HCT116 (cell line): ENCODE measurements around the gene GSPT1.

Experiments used
- ELF1 ChIP-seq: IDR thresholded peaks from 2 replicates; pipeline ENCODE4 v1.6.1; 2012; ENCODE audit warnings: low read depth, borderline replicate concordance
- EZH2 ChIP-seq: fragments of 200-600 bp; sonication (generic); IDR thresholded peaks from 2 replicates; pipeline ENCODE4 v1.6.1; 2017; ENCODE audit warnings: antibody characterized with exemption, mixed run types
- EZH2phosphoT487 ChIP-seq: fragments of 200-600 bp; IDR thresholded peaks from 2 replicates; pipeline ENCODE4 v1.6.1; 2018; ENCODE audit warnings: antibody characterized with exemption, borderline replicate concordance
- JUND ChIP-seq: IDR thresholded peaks from 2 replicates; pipeline ENCODE4 v1.6.1; 2012
- POLR2A ChIP-seq: IDR thresholded peaks from 2 replicates; pipeline ENCODE4 v1.7.0; 2011; ENCODE audit warnings: borderline replicate concordance; ENCODE audit not compliant: insufficient read depth, insufficient read length; ENCODE audit errors: extremely low read depth
- RAD21 ChIP-seq: IDR thresholded peaks from 2 replicates; pipeline ENCODE4 v1.6.1; 2012; ENCODE audit warnings: low read depth, mild to moderate bottlenecking
- TCF7L2 ChIP-seq: IDR thresholded peaks from 2 replicates; pipeline ENCODE4 v1.7.0; 2011; ENCODE audit warnings: borderline replicate concordance, inconsistent platforms; ENCODE audit not compliant: insufficient read depth, insufficient read length; ENCODE audit errors: extremely low read depth
- ZNF274 ChIP-seq: fragments of 200-500 bp; sonication (Bioruptor generic); IDR thresholded peaks from 2 replicates; pipeline ENCODE4 v1.6.1; 2014; ENCODE audit warnings: mild to moderate bottlenecking, low read depth, low read length, inconsistent platforms
- TF ChIP-seq, protein P1 (sequence below), 3 experiments: fragments of 200-600 bp in 1 of 3; sonication (generic) in 1 of 3; IDR thresholded peaks in 2 of 3; conservative IDR thresholded peaks in 1 of 3; 2 replicates each; pipeline ENCODE4 v1.5.1; 2012 to 2017; ENCODE audit warnings: low read depth in 2 of 3, low read length in 2 of 3, antibody characterized with exemption in 1 of 3, borderline replicate concordance in 1 of 3, control low read depth in 1 of 3, mild to moderate bottlenecking in 1 of 3, mixed read lengths in 1 of 3, mixed run types in 1 of 3, moderate library complexity in 1 of 3; ENCODE audit not compliant: insufficient read depth in 1 of 3
- TF ChIP-seq, protein P2 (sequence below): IDR thresholded peaks from 2 replicates; pipeline ENCODE4 v1.6.1; 2012; ENCODE audit warnings: low read depth
- TF ChIP-seq, protein P3 (sequence below): IDR thresholded peaks from 2 replicates; pipeline ENCODE4 v1.6.1; 2012

- TF ChIP-seq EZH2: no peak
- TF ChIP-seq, protein P1, sequence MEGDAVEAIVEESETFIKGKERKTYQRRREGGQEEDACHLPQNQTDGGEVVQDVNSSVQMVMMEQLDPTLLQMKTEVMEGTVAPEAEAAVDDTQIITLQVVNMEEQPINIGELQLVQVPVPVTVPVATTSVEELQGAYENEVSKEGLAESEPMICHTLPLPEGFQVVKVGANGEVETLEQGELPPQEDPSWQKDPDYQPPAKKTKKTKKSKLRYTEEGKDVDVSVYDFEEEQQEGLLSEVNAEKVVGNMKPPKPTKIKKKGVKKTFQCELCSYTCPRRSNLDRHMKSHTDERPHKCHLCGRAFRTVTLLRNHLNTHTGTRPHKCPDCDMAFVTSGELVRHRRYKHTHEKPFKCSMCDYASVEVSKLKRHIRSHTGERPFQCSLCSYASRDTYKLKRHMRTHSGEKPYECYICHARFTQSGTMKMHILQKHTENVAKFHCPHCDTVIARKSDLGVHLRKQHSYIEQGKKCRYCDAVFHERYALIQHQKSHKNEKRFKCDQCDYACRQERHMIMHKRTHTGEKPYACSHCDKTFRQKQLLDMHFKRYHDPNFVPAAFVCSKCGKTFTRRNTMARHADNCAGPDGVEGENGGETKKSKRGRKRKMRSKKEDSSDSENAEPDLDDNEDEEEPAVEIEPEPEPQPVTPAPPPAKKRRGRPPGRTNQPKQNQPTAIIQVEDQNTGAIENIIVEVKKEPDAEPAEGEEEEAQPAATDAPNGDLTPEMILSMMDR (IDR thresholded peaks at IDR 0.05 in 2 of 3, conservative IDR thresholded peaks at IDR 0.05 in 1 of 3; ENCODE audit: borderline replicate concordance in 1 of 3, insufficient read depth in 1 of 3, low read depth in 2 of 3, low read length in 2 of 3): no peak
- no peak for TF ChIP-seq RAD21
- no peak for TF ChIP-seq ZNF274
- no peak for TF ChIP-seq JUND
- no peak for TF ChIP-seq EZH2phosphoT487
- no peak for TF ChIP-seq POLR2A
- TF ChIP-seq, protein P2, sequence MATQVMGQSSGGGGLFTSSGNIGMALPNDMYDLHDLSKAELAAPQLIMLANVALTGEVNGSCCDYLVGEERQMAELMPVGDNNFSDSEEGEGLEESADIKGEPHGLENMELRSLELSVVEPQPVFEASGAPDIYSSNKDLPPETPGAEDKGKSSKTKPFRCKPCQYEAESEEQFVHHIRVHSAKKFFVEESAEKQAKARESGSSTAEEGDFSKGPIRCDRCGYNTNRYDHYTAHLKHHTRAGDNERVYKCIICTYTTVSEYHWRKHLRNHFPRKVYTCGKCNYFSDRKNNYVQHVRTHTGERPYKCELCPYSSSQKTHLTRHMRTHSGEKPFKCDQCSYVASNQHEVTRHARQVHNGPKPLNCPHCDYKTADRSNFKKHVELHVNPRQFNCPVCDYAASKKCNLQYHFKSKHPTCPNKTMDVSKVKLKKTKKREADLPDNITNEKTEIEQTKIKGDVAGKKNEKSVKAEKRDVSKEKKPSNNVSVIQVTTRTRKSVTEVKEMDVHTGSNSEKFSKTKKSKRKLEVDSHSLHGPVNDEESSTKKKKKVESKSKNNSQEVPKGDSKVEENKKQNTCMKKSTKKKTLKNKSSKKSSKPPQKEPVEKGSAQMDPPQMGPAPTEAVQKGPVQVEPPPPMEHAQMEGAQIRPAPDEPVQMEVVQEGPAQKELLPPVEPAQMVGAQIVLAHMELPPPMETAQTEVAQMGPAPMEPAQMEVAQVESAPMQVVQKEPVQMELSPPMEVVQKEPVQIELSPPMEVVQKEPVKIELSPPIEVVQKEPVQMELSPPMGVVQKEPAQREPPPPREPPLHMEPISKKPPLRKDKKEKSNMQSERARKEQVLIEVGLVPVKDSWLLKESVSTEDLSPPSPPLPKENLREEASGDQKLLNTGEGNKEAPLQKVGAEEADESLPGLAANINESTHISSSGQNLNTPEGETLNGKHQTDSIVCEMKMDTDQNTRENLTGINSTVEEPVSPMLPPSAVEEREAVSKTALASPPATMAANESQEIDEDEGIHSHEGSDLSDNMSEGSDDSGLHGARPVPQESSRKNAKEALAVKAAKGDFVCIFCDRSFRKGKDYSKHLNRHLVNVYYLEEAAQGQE: no peak
- TF ChIP-seq, protein P3, sequence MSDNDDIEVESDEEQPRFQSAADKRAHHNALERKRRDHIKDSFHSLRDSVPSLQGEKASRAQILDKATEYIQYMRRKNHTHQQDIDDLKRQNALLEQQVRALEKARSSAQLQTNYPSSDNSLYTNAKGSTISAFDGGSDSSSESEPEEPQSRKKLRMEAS: no peak
- TF ChIP-seq ELF1: no peak
- no peak for TF ChIP-seq TCF7L2
Measured at GRCh38 chr16:11892761-11893160, 23.0 kb downstream of the GSPT1 start.
